HepG2 (cell line): ENCODE measurements around the gene HS6ST2. TPM values are rescaled to one million over a fixed set of nuclear protein-coding genes. Genes with fewer than 3 reads are reported as not detected.

Experiments
- MIXL1 ChIP-seq: IDR thresholded peaks from 2 replicates; pipeline ENCODE4 v1.6.1; 2016
- SALL1 ChIP-seq: sonication (generic); formaldehyde crosslinking; IDR thresholded peaks from 2 replicates; pipeline ENCODE4 v1.8.0; 2022; ENCODE audit warnings: mild to moderate bottlenecking, missing genetic modification reagents
- TRAFD1 ChIP-seq: sonication (generic); formaldehyde crosslinking; IDR thresholded peaks from 2 replicates; pipeline ENCODE4 v1.5.1; 2020; ENCODE audit warnings: missing genetic modification reagents, mild to moderate bottlenecking, borderline replicate concordance
- ZNF18 ChIP-seq: sonication (generic); formaldehyde crosslinking; IDR thresholded peaks from 2 replicates; pipeline ENCODE4 v1.8.0; 2022; ENCODE audit warnings: mild to moderate bottlenecking, missing genetic modification reagents; ENCODE audit not compliant: insufficient replicate concordance
- ZNF7 ChIP-seq: IDR thresholded peaks from 2 replicates; pipeline ENCODE4 v1.6.1; 2016; ENCODE audit warnings: missing biosample characterization, missing genetic modification reagents
- ZNF710 ChIP-seq: sonication (generic); formaldehyde crosslinking; IDR thresholded peaks from 2 replicates; pipeline ENCODE4 v1.5.0; 2020; ENCODE audit warnings: mild to moderate bottlenecking, missing genetic modification reagents, borderline replicate concordance
- polyA plus RNA-seq, 8 experiments: library from polyadenylated mRNA; depleted of rRNA in 3 of 8; stranded (reverse) in 7 of 8; unstranded in 1 of 8; fragments of >200 nt; fragmentation: Illumina TruSeq in 4 of 8; extraction: Trizol in 4 of 8; gene quantifications; 2 replicates each; pipeline versions ENCODE4 v1.2.1 to v1.2.3, GENCODE V29; 2011 to 2016; ENCODE audit warnings: low read depth in 4 of 8, missing spikeins in 1 of 8, mixed read lengths in 1 of 8; ENCODE audit not compliant: insufficient read depth in 1 of 8
- total RNA-seq, 5 experiments: library from RNA; depleted of rRNA; stranded (reverse); fragments of >200 nt; fragmentation: Illumina TruSeq; extraction: Trizol; gene quantifications; 2 replicates each; pipeline ENCODE4 v1.2.3, GENCODE V29; 2016; ENCODE audit warnings: low read depth in 1 of 5
- TF ChIP-seq, protein P1 (sequence below), 2 experiments: sonication (generic) in 1 of 2; formaldehyde crosslinking in 1 of 2; IDR thresholded peaks; 2 replicates each; pipeline versions ENCODE4 v1.4.0 to v1.6.1; 2016 to 2020; ENCODE audit warnings: borderline replicate concordance in 1 of 2, low read depth in 1 of 2, mild to moderate bottlenecking in 1 of 2, missing genetic modification reagents in 1 of 2
- TF ChIP-seq, protein P2 (sequence below): IDR thresholded peaks from 2 replicates; pipeline ENCODE4 v1.4.0; 2020; ENCODE audit warnings: mild to moderate bottlenecking, missing genetic modification reagents

Gene HS6ST2
- total and polyA plus RNA-seq, 2 of the 13 experiments (the other 11 are each of a cell fraction or from before 2014, with no cell fraction given), result 0.05 TPM; not detected in 1

DNA sequence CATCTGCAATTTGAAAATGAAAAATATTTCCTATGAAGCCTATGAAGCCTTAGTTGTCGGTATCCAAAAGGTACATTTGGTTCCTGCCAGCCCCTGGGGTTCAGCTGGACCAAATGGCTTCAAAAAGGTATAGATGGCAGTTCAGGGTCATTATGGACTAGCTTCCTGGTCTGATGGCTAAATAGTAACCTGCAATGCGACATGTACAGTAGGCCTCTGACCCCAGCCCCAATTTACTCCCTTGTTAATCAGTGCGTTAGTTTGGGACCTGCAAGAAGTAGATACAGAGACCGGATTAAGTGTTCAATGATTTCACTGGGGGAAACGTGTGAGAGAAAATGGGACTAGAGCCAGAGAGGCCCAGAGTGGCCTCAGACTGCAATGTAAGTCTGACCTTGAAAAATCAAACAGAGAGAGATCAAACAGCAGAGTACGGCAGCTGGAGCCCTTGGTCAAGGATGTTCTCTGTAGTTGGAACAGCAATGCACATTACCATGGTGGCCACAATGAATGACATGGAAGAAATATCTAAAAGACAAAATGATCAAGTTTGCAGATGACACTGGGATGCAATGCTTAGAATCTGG is 354.6 kb downstream of the HS6ST2 start (continued):
- TF ChIP-seq TRAFD1 (CRISPR knock-in tag), result no peak
- 0 out of 2 replicates have a peak, but pooled peaks have one; percentile 44 for TF ChIP-seq MIXL1 (CRISPR knock-in tag)
- TF ChIP-seq ZNF18, result no peak
- no peak for TF ChIP-seq ZNF7 (CRISPR knock-in tag)
- TF ChIP-seq, protein P1, sequence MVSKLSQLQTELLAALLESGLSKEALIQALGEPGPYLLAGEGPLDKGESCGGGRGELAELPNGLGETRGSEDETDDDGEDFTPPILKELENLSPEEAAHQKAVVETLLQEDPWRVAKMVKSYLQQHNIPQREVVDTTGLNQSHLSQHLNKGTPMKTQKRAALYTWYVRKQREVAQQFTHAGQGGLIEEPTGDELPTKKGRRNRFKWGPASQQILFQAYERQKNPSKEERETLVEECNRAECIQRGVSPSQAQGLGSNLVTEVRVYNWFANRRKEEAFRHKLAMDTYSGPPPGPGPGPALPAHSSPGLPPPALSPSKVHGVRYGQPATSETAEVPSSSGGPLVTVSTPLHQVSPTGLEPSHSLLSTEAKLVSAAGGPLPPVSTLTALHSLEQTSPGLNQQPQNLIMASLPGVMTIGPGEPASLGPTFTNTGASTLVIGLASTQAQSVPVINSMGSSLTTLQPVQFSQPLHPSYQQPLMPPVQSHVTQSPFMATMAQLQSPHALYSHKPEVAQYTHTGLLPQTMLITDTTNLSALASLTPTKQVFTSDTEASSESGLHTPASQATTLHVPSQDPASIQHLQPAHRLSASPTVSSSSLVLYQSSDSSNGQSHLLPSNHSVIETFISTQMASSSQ (IDR thresholded peaks at IDR 0.05; ENCODE audit: low read depth), result no peak
- TF ChIP-seq, protein P1 (CRISPR knock-in tag; IDR thresholded peaks at IDR 0.05; ENCODE audit: borderline replicate concordance), result peak; percentile 21; the same call in 1 of the 2 replicates
- peak; percentile 48; the same call in 1 of the 2 replicates for TF ChIP-seq ZNF710 (CRISPR knock-in tag)
- TF ChIP-seq SALL1, result peak; percentile 75
- TF ChIP-seq, protein P2, sequence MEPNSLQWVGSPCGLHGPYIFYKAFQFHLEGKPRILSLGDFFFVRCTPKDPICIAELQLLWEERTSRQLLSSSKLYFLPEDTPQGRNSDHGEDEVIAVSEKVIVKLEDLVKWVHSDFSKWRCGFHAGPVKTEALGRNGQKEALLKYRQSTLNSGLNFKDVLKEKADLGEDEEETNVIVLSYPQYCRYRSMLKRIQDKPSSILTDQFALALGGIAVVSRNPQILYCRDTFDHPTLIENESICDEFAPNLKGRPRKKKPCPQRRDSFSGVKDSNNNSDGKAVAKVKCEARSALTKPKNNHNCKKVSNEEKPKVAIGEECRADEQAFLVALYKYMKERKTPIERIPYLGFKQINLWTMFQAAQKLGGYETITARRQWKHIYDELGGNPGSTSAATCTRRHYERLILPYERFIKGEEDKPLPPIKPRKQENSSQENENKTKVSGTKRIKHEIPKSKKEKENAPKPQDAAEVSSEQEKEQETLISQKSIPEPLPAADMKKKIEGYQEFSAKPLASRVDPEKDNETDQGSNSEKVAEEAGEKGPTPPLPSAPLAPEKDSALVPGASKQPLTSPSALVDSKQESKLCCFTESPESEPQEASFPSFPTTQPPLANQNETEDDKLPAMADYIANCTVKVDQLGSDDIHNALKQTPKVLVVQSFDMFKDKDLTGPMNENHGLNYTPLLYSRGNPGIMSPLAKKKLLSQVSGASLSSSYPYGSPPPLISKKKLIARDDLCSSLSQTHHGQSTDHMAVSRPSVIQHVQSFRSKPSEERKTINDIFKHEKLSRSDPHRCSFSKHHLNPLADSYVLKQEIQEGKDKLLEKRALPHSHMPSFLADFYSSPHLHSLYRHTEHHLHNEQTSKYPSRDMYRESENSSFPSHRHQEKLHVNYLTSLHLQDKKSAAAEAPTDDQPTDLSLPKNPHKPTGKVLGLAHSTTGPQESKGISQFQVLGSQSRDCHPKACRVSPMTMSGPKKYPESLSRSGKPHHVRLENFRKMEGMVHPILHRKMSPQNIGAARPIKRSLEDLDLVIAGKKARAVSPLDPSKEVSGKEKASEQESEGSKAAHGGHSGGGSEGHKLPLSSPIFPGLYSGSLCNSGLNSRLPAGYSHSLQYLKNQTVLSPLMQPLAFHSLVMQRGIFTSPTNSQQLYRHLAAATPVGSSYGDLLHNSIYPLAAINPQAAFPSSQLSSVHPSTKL (CRISPR knock-in tag), result peak; percentile 88
